Fibroblast of lung (primary cell): ENCODE measurements around the gene DNAH17. TPM values are rescaled to one million over a fixed set of nuclear protein-coding genes. Genes with fewer than 3 reads are reported as not detected.

Experiments
- DNase-seq, 2 donors: peaks; one replicate each; pipeline versions ENCODE4 v3.0.0 to v3.0.0-alpha.2; 2010; ENCODE audit warnings: low read depth in 2 of 2
- H2AFZ ChIP-seq: 2 replicates; pipeline ENCODE4 v1.5.1; 2012; ENCODE audit warnings: low read length, control low read depth, inconsistent platforms
- H3K27ac ChIP-seq: 2 replicates; pipeline ENCODE4 v1.5.1; 2011; ENCODE audit warnings: low read length, control low read depth; ENCODE audit not compliant: insufficient read depth
- H3K27me3 ChIP-seq: 2 replicates; pipeline ENCODE4 v1.5.1; 2011; ENCODE audit warnings: mild to moderate bottlenecking, low read length; ENCODE audit not compliant: control insufficient read depth, insufficient read depth
- H3K36me3 ChIP-seq: 2 replicates; pipeline ENCODE4 v1.5.1; 2011; ENCODE audit warnings: low read length; ENCODE audit not compliant: control insufficient read depth, insufficient read depth
- H3K4me1 ChIP-seq: 2 replicates; pipeline ENCODE4 v1.5.1; 2011; ENCODE audit warnings: low read length; ENCODE audit not compliant: control insufficient read depth, insufficient read depth; ENCODE audit errors: extremely low read depth
- H3K4me2 ChIP-seq: 2 replicates; pipeline ENCODE4 v1.5.1; 2011; ENCODE audit warnings: low read length, control low read depth; ENCODE audit not compliant: insufficient read depth; ENCODE audit errors: extremely low read depth
- H3K4me3 ChIP-seq, 4 experiments: fragments of 200-600 bp in 1 of 4; sonication (generic) in 1 of 4; replicated peaks in 1 of 4; 2 replicates each; pipeline ENCODE4 v1.5.1; 2011 to 2016; ENCODE audit warnings: low read length in 4 of 4, low read depth in 3 of 4, mild to moderate bottlenecking in 3 of 4, control low read depth in 2 of 4, inconsistent platforms in 1 of 4, mixed read lengths in 1 of 4; ENCODE audit not compliant: insufficient read depth in 1 of 4; ENCODE audit errors: control extremely low read depth in 1 of 4
- H3K79me2 ChIP-seq: 2 replicates; pipeline ENCODE4 v1.5.1; 2012; ENCODE audit warnings: mild to moderate bottlenecking, low read length, inconsistent platforms; ENCODE audit not compliant: control insufficient read depth, insufficient read depth
- H3K9ac ChIP-seq: 2 replicates; pipeline ENCODE4 v1.5.1; 2011; ENCODE audit warnings: mild to moderate bottlenecking, low read length, control low read depth; ENCODE audit not compliant: insufficient read depth
- H3K9me3 ChIP-seq: 2 replicates; pipeline ENCODE4 v1.5.1; 2012; ENCODE audit warnings: low read depth, low read length; ENCODE audit not compliant: control insufficient read depth, insufficient read depth
- H4K20me1 ChIP-seq: 2 replicates; pipeline ENCODE4 v1.5.1; 2011; ENCODE audit warnings: low read length; ENCODE audit not compliant: control insufficient read depth, insufficient read depth; ENCODE audit errors: extremely low read depth
- CTCF ChIP-seq, 2 donors: IDR thresholded peaks in 1 of 2; conservative IDR thresholded peaks in 1 of 2; 1 replicate in 1 of 2; 2 replicates in 1 of 2; pipeline ENCODE4 v1.5.1; 2011 to 2012; ENCODE audit warnings: low read length in 2 of 2, control low read depth in 1 of 2, inconsistent platforms in 1 of 2, low read depth in 1 of 2, mild to moderate bottlenecking in 1 of 2
- EZH2 ChIP-seq: IDR thresholded peaks from 2 replicates; pipeline ENCODE4 v1.5.1; 2012; ENCODE audit warnings: low read length, control low read depth, mild to moderate bottlenecking; ENCODE audit errors: missing control alignments
- polyA plus RNA-seq, 2 donors: library from polyadenylated mRNA; depleted of rRNA in 1 of 2; stranded (reverse) in 1 of 2; unstranded in 1 of 2; fragments of >200 nt; gene quantifications; 2 replicates each; pipeline ENCODE4 v1.2.1, GENCODE V29; 2011 to 2012; ENCODE audit warnings: missing spikeins in 1 of 2
- total RNA-seq: library from RNA; depleted of rRNA; stranded (reverse); fragments of >200 nt; gene quantifications from 2 replicates; pipeline ENCODE4 v1.2.1, GENCODE V29; 2014

DNAH17 gene
- total and polyA plus RNA-seq, 2 donors (not counting 1 experiment from before 2014, with no cell fraction given), result not detected

GRCh38 chr17:78454346-78454745, 122.8 kb downstream of the DNAH17 start:
- Histone ChIP-seq H3K9me3 (no peaks in the 10 kb centered on the region), H4K20me1 (no peaks in the 10 kb centered on the region), H3K27ac (no peak overlapping the region), H2AFZ (no peak overlapping the region), H3K4me3 (no peak overlapping the region), H3K27me3 (no peaks in the 10 kb centered on the region), H3K9ac (no peak overlapping the region), H3K4me1 (no peaks in the 10 kb centered on the region), H3K36me3 (no peaks in the 10 kb centered on the region), H3K4me2 (no peak overlapping the region), H3K79me2 (no peaks in the 10 kb centered on the region)
- TF ChIP-seq CTCF (conservative IDR thresholded peaks at IDR 0.05 in 1 of 2, IDR thresholded peaks at IDR 0.05 in 1 of 2; ENCODE audit: low read depth in 1 of 2, low read length in 2 of 2), result no peak
- TF ChIP-seq EZH2, result no peak
- DNase-seq, result no peak

GRCh38 chr17:78451753-78452152, 125.4 kb downstream of the DNAH17 start:
- no peak overlapping the region for H3K4me3 ChIP-seq
- H3K9me3 ChIP-seq, result no peaks in the 10 kb centered on the region
- no peak for DNase-seq
- H4K20me1 ChIP-seq, result no peaks in the 10 kb centered on the region
- no peak overlapping the region for H3K9ac ChIP-seq
- H2AFZ ChIP-seq, result no peak overlapping the region
- TF ChIP-seq CTCF (conservative IDR thresholded peaks at IDR 0.05 in 1 of 2, IDR thresholded peaks at IDR 0.05 in 1 of 2; ENCODE audit: low read depth in 1 of 2, low read length in 2 of 2), result no peak
- no peak for TF ChIP-seq EZH2
- H3K36me3 ChIP-seq, result no peaks in the 10 kb centered on the region
- no peaks in the 10 kb centered on the region for H3K27me3 ChIP-seq
- H3K27ac ChIP-seq, result no peak overlapping the region
- no peaks in the 10 kb centered on the region for H3K4me1 ChIP-seq
- no peak overlapping the region for H3K4me2 ChIP-seq
- H3K79me2 ChIP-seq, result no peaks in the 10 kb centered on the region

- Histone ChIP-seq H3K27me3 (no peaks in the 10 kb centered on the region), H3K9ac (no peak overlapping the region), H3K9me3 (no peaks in the 10 kb centered on the region), H4K20me1 (no peaks in the 10 kb centered on the region), H3K4me2 (no peak overlapping the region), H2AFZ (no peak overlapping the region), H3K4me3 (no peak overlapping the region), H3K27ac (no peak overlapping the region), H3K4me1 (no peaks in the 10 kb centered on the region), H3K79me2 (no peaks in the 10 kb centered on the region), H3K36me3 (no peaks in the 10 kb centered on the region)
- DNase-seq, result no peak
- TF ChIP-seq EZH2 (no peak), CTCF (conservative IDR thresholded peaks at IDR 0.05 in 1 of 2, IDR thresholded peaks at IDR 0.05 in 1 of 2; ENCODE audit: low read depth in 1 of 2, low read length in 2 of 2) (no peak)
These were observed 126.4 kb downstream of the DNAH17 start for GRCh38 chr17:78450696-78451345.
